Large intestine (tissue), 3 donors: ENCODE results near the gene RASA3. TPM values are rescaled to one million over a fixed set of nuclear protein-coding genes. Genes with fewer than 3 reads are reported as not detected.
A peak's percentile ranks its signal among the peaks of the same experiment; 100 is the strongest.

ENCODE experiments used
- DNase-seq, 2 donors: peaks; one replicate each; pipeline versions ENCODE4 v3.0.0 to v3.0.0-alpha.2; 2013
- H3K27ac ChIP-seq: one replicate; pipeline ENCODE4 v1.5.1; 2013; ENCODE audit warnings: low read length
- H3K27me3 ChIP-seq: 2 replicates; pipeline ENCODE4 v1.6.1; 2013; ENCODE audit warnings: low read length; ENCODE audit not compliant: control insufficient read depth, insufficient read depth
- H3K36me3 ChIP-seq: 2 replicates; pipeline ENCODE4 v1.6.1; 2013; ENCODE audit warnings: low read length; ENCODE audit not compliant: control insufficient read depth, insufficient read depth
- H3K4me1 ChIP-seq: one replicate; pipeline ENCODE4 v1.6.1; 2013; ENCODE audit warnings: low read length; ENCODE audit not compliant: control insufficient read depth, insufficient read depth
- H3K4me3 ChIP-seq: one replicate; pipeline ENCODE4 v1.5.1; 2013; ENCODE audit warnings: low read length
- H3K9me3 ChIP-seq: one replicate; pipeline ENCODE4 v1.6.1; 2013; ENCODE audit warnings: mild to moderate bottlenecking, low read depth, low read length, moderate library complexity; ENCODE audit not compliant: control insufficient read depth
- WGBS: methylation state at CpG from one replicate; pipeline ENCODE4 v1.1.5; 2013; ENCODE audit warnings: low lambda C conversion rate; ENCODE audit not compliant: insufficient coverage; 5-methylcytosine and 5-hydroxymethylcytosine counted together
- polyA plus RNA-seq: library from polyadenylated mRNA; unstranded; fragments of 120-200 nt; gene quantifications from one replicate; pipeline ENCODE4 v1.2.1, GENCODE V29; 2013

RASA3 gene
- polyA plus RNA-seq, 1 donor = 8.3 TPM

DNA sequence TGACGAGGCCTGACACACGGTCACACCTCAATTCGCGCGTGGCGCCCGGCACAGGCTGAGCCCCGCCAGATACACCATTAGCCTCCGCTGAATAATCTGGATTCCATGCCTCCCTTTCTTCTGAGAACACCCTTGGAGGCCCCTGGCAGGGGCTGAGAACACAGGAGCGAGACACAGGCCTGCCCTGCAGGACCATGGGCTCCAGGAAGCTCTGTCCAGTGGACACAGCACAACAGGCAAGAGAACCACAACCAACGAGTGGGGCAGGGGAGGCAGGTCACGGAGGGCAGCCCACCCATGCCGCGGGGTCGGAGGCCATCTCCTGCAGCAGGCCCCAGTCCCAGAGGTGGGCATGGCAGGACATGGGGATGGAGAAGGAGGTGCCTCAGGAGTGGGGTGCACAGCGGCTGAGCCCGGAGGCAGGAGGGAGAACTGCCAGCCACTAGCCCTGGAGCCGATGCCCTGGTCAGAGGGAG is 82.8 kb downstream of the RASA3 start:
- Histone ChIP-seq H3K36me3 (peaks cover 8% of the 10 kb centered on the region), H3K4me1 (no peaks in the 10 kb centered on the region), H3K27me3 (no peaks in the 10 kb centered on the region), H3K4me3 (no peak overlapping the region), H3K9me3 (peaks cover 5% of the 10 kb centered on the region), H3K27ac (no peak overlapping the region)
- no peak for DNase-seq
- no CpG with 5 or more reads among the region's 18 CpGs for WGBS

DNA sequence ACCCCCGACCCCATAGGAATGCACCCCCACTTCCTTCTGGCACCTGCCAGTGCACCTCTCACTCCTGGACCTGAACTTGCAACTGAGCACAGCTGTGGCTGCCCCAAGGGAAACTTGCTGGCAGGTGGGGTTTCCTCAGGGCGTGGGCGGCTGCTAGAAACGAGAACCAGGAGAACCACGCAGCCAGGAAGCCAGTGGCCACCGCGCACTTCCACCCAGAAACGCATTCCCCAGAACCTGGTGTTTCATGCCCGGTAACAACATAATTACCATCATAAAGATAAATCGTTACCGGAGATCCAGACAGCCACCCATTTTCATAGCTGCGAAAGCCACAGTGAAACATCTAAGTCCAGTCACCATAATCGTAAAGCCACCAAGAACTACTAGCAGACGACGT is 83.4 kb downstream of the RASA3 start:
- H3K4me3 ChIP-seq = no peak overlapping the region
- no peaks in the 10 kb centered on the region for H3K27me3 ChIP-seq
- peaks cover 5% of the 10 kb centered on the region for H3K9me3 ChIP-seq
- H3K36me3 ChIP-seq = peaks cover 8% of the 10 kb centered on the region
- no peak overlapping the region for H3K27ac ChIP-seq
- no peaks in the 10 kb centered on the region for H3K4me1 ChIP-seq
- peak in 1 of 2 donors; percentile 46 for DNase-seq
- no CpG with 5 or more reads among the region's 15 CpGs for WGBS

DNA sequence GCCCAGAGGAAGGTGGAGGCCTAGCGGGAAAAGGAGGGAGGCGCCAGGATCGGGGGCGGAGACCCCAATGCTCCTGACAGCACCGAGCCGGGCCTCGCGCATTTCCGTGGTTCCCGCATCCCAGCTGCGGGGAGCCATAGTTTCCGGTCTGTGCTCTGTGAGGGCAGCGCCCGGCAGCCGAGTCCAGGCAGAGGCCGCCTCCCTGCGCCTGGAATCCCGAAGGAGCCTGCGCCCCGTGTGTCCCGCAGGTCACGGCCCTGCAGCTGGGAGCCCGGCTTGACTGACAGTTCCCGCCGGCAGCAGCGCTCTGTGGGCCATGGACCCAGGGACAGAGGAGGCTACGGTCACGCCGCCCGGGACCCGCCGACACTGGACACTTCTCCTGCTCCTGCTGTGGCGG is 84.0 kb downstream of the RASA3 start:
- no peaks in the 10 kb centered on the region for H3K27me3 ChIP-seq
- H3K27ac ChIP-seq = no peak overlapping the region
- peaks cover 8% of the 10 kb centered on the region for H3K36me3 ChIP-seq
- H3K4me3 ChIP-seq = no peak overlapping the region
- no peaks in the 10 kb centered on the region for H3K4me1 ChIP-seq
- H3K9me3 ChIP-seq = peaks cover 5% of the 10 kb centered on the region
- no CpG with 5 or more reads among the region's 33 CpGs for WGBS
- no peak for DNase-seq

DNA sequence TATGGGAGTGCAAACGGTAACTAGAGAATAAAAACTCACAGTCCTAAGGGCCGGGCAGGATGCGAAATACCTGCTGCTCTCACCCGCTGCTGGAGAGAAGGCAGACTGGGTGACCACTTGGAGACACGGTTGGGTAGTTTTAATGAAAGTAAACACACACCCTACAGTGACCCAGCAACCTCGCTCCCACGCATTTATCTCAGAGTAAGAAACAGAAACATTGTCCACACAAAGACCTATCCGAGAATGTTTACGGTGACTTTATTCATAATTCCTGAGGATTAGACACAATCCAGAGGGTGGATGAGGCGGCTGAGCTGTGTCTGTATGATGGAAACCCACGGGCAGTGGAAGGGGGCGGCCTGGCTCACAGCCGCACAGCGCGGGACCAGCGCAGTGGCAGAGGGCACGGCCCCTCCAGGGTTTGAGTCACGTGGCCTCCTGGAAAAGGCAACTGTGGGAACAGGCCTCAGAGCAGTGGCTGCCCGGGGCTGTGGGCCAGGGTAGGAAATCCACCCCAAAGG is 85.0 kb downstream of the RASA3 start:
- Histone ChIP-seq H3K27ac (no peak overlapping the region), H3K4me3 (no peak overlapping the region), H3K9me3 (peaks cover 7% of the 10 kb centered on the region), H3K36me3 (peaks cover 8% of the 10 kb centered on the region), H3K27me3 (no peaks in the 10 kb centered on the region), H3K4me1 (no peaks in the 10 kb centered on the region)
- no CpG with 5 or more reads among the region's 19 CpGs for WGBS
- DNase-seq = no peak

DNA sequence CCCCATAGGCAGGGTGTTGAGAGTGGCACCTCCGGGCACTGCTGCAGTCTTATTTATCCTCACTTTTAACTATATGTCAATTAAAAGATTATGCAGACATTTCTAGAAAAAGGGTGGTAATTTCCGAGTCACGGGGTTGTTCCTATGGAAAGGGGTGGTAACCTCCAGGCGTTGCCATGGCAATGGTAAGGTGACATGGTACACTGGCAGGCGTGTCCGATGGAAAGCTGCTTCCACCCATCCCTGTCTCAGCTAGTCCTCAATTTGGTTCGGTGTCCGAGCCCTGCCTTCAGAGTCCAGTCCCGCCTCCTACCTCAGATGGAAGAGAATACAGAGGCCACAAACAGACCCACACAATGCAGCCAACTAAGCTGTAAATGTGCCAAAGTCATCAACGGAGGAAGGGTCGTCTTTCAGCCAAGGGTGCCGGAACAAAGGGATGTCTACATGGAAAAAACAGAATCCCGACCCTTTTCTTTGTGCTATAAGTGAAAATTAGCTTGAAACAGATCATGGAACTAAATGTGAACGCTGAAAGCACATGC is 85.9 kb downstream of the RASA3 start:
- Histone ChIP-seq H3K4me3 (no peak overlapping the region), H3K4me1 (no peaks in the 10 kb centered on the region), H3K27me3 (no peaks in the 10 kb centered on the region), H3K27ac (no peak overlapping the region), H3K36me3 (peaks cover 8% of the 10 kb centered on the region), H3K9me3 (peaks cover 11% of the 10 kb centered on the region)
- no peak for DNase-seq
- 90% methylated on average over 4 of the region's 14 CpGs for WGBS

DNA sequence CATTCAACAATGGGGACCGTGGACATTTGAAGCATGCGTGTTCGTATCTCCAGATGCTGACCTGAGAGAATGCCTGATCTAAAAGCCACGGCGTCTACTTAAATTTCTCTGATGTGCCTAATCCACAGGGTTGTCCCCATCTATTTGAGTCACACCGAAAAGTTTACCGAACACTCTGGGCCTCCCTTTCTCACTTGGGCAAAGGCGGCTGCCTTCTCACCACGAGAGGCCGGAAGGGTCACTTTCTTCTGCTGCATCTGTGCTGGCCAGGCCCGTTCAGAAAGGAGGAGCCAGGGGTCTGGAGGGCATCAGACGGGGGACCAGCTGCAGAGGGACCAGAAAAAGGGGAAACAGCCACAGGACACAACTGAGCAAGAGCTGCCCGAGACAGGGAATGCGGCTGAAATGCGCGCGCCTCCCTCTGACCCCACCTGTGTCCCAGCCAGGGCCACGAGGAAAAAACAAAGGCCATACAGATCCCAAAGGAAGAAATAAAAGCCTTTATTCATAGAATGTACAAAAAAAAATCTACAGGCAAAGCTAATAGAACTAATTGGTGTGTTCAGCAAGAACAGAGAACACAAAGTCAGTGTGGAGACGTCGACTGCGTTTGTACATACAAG is 87.2 kb downstream of the RASA3 start:
- no peak overlapping the region for H3K4me3 ChIP-seq
- H3K27me3 ChIP-seq = no peaks in the 10 kb centered on the region
- H3K4me1 ChIP-seq = no peaks in the 10 kb centered on the region
- DNase-seq = no peak
- WGBS = 80% methylated on average over 1 of the region's 21 CpGs
- peaks cover 5% of the 10 kb centered on the region for H3K36me3 ChIP-seq
- H3K9me3 ChIP-seq = peaks cover 20% of the 10 kb centered on the region
- no peak overlapping the region for H3K27ac ChIP-seq

DNA sequence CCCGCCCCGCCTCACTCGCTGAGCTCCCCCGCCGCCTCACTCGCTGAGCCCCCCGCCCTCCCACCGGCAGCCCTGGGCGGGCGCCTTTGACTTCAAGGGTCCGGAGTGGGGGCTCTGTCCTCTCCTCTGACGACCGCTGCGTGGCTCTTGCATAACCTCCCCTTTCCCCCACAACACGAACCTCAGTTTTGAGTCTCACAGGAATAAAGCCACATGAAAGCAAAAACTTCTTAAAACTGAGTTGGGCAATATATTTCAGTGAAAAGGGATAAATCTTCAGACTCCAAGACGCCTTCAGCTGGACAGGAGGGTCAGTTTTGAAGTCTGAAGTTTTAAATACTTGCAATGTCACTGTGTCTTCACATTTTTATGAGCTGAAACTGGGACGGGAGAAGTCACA is 87.9 kb downstream of the RASA3 start:
- H3K9me3 ChIP-seq = peaks cover 24% of the 10 kb centered on the region
- no peak overlapping the region for H3K4me3 ChIP-seq
- no CpG with 5 or more reads among the region's 17 CpGs for WGBS
- no peak for DNase-seq
- peaks cover 3% of the 10 kb centered on the region for H3K36me3 ChIP-seq
- H3K4me1 ChIP-seq = no peaks in the 10 kb centered on the region
- no peaks in the 10 kb centered on the region for H3K27me3 ChIP-seq
- no peak overlapping the region for H3K27ac ChIP-seq

DNA sequence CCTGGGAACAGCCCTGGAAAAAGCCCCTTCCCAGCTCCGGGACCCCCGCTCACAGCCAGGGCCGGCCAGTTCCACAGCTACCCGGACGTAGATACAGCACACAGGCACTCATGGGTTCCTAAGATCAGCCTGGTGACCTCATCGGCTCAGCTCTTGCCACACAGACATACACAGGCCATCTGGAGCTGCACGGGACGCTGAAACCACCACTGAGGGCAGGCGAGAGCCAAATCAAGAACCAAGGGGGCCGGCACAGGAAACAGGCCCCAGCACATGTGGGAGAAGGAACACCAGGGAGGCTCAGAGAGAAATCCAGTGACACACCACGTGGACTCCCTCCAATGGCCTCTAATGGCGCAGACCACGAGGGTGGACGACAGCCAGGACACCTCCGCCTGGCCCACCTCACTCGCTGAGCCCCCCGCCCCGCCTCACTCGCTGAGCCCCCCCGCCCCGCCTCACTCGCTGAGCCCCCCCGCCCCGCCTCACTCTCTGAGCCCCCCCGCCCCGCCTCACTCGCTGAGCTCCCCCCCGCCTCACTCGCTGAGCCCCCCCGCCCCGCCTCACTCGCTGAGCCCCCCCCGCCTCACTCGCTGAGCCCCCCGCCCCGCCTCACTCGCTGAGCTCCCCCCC is 88.9 kb downstream of the RASA3 start:
- H3K4me3 ChIP-seq = no peak overlapping the region
- no CpG with 5 or more reads among the region's 37 CpGs for WGBS
- H3K36me3 ChIP-seq = peaks cover 3% of the 10 kb centered on the region
- H3K27me3 ChIP-seq = no peaks in the 10 kb centered on the region
- H3K4me1 ChIP-seq = no peaks in the 10 kb centered on the region
- DNase-seq = peak in 1 of 2 donors; percentile 24
- no peak overlapping the region for H3K27ac ChIP-seq
- peaks cover 32% of the 10 kb centered on the region for H3K9me3 ChIP-seq

DNA sequence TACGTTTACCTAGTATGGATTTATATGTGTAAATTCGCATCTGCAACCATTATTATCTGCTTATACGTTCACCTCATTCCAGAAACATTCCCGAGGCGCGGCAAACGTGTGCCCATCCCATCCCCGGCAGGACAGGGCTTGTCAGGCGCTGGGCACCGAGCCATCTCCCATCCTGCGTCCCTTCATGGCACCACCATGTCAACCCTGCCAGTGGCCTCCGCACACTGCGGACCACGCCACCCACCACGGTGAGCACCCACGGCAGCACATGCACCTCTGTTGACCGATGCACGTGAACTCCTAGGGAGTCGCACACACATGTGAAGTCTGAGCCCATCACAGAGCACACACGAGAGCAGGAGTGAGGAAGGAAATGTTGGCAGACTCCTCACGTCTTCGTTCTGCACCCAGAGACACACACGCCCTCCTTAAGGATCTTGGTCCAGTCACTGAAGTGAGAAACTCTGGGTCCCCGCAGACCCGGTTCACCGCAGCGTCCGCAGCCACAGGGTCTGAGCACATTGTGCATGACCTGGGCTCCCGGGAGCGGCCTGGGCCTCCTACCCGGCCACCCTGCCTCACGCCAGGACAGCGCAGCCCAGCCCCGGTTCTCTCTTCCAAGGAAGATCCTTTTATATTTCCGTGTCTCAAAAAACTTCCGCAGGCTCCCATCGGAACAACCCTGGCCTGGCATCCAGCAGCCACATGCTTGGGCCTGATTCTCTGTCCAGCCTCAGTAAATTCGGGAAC is 90.2 kb downstream of the RASA3 start:
- no CpG with 5 or more reads among the region's 38 CpGs for WGBS
- no peak for DNase-seq
- peaks cover 36% of the 10 kb centered on the region for H3K9me3 ChIP-seq

DNA sequence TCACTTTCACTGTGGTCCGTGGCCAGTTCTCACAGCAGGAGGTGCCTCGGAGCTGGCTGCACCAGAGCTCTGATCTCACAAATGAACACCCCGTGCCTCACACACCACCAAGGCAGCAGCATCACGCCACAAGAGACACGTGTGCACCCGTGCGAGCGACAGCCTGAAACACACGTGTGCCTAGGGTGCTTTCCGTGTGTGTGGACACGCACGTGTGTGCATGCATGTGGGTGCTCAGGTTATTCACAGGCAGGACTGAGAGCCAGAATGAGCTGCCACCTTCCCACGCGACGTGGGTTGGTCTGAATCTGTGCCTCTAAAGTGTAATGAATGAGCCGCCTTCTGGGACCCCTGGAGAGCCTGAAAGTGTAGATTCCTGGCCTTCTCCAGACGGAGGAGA is 90.9 kb downstream of the RASA3 start:
- no peaks in the 10 kb centered on the region for H3K27me3 ChIP-seq
- DNase-seq = no peak
- peaks cover 36% of the 10 kb centered on the region for H3K9me3 ChIP-seq
- no peak overlapping the region for H3K4me3 ChIP-seq
- no peaks in the 10 kb centered on the region for H3K4me1 ChIP-seq
- peaks cover 3% of the 10 kb centered on the region for H3K36me3 ChIP-seq
- no CpG with 5 or more reads among the region's 17 CpGs for WGBS
- H3K27ac ChIP-seq = no peak overlapping the region

More for the DNA sequence above, 90.2 kb downstream of the RASA3 start:
- H3K4me3 ChIP-seq = no peak overlapping the region
- H3K27ac ChIP-seq = no peak overlapping the region
- H3K4me1 ChIP-seq = no peaks in the 10 kb centered on the region
- H3K27me3 ChIP-seq = no peaks in the 10 kb centered on the region
- peaks cover 3% of the 10 kb centered on the region for H3K36me3 ChIP-seq
